Transverse colon (tissue), 3 donors: ENCODE data around the gene RSRC2.

Source experiments
- CTCF ChIP-seq, 5 experiments: fragments of 200-600 bp in 3 of 5; fragments of 450-650 bp in 2 of 5; sonication (generic) in 3 of 5; IDR thresholded peaks; 1 replicate in 2 of 5; 2 replicates in 3 of 5; pipeline ENCODE4 v1.5.1; 2016 to 2017; ENCODE audit warnings: antibody characterized with exemption in 5 of 5, inconsistent platforms in 3 of 5, mild to moderate bottlenecking in 2 of 5, moderate library complexity in 1 of 5
- EP300 ChIP-seq: sonication (generic); formaldehyde crosslinking; IDR thresholded peaks from one replicate; pipeline ENCODE4 v1.6.1; 2017; ENCODE audit warnings: antibody characterized with exemption, low read depth

GRCh38 chr12:122563361-122563760 lies 36.6 kb upstream of the RSRC2 start:
- TF ChIP-seq CTCF (IDR thresholded peaks at IDR 0.05) (no peak), EP300 (no peak)
